NCI-H1694 treated with DMSO at 0.1 percent for 48 hours (cell line): ENCODE results near the gene ABHD4.
"Not testable (repeated sequence)": the region's sequence is repeated elsewhere in the genome, so short reads cannot be mapped to it uniquely, and the experiment has no call there.

Experiments used
- DNase-seq: peaks from one replicate; lab custom pipeline; 2025; lab: John Stamatoyannopoulos, UW

ABHD4 gene

DNA sequence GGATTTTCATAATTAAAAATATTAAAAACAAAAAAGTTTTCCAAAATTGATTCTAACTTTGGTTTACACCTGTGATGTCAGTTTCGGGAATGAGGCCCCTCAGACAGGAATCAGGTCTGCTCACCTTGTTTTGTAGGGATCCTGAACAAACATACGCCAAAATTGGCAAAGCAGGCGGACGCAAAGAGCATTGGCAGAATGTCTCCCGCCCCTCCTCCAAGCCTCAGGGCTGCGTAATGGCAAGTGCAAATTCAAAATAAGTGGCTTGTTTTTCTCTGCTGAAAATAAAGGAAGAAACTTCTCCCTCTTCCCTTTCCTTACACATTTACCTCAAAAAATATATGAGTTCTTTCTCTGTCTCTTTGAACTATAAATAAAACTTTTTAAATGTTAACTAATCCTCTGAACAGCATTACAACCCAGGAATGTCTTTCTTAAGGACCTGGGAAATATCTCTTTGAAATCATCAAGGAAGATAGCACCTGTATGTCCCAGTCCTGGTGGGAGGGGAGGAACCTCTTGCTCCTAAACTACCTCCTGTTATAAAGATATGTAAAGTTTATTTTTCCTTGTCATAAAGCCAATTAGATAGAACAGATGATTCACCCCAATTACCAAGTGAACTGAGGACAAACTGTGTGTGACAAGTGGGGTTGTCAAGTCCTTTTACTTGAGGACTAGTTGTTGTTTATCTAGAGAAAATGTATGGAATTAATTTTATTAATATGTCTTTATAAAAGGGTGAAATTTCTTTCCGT lies 29.6 kb downstream of the ABHD4 start:
- DNase-seq = no peak

GRCh38 chr14:22629361-22629760 lies 31.3 kb downstream of the ABHD4 start:
- DNase-seq = no peak

DNA sequence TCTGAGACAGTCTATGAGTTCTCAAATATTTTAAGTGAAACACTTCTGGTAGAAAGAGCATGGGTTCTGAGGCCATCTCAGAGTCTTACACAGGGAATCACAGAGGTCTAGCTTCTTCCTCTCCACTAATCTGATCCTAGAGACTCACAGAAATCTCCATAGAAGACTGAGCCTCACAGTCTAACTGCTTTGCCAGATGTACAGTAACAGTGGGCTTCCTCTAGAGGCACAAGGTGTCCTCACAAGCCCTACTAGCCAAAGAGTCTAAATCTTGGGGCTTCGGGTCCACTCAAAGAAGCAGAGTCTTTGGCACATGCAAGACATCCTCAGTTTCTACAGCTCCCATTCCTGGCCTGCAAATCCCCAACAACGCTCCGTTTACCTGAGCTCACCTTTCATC lies 32.0 kb downstream of the ABHD4 start:
- no peak for DNase-seq

GRCh38 chr14:22630486-22630885 lies 32.4 kb downstream of the ABHD4 start:
- no peak for DNase-seq

GRCh38 chr14:22634233-22634900 lies 36.3 kb downstream of the ABHD4 start:
- DNase-seq = no peak

DNA sequence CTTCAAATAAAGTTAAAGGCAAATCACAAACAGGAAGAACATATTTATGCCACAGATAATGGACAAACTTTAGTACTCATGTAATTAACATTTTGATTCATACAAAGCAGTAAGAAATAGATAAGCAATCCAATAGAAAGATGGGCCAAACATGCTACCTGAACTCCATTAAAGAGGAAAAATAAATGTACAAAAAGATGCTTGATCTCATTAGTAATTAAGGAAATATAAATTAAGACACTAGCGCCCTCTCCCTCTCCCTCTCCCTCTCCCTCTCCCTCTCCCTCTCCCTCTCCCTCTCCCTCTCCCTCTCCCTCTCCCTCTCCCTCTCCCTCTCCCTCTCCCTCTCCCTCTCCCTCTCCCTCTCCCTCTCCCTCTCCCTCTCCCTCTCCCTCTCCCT lies 37.9 kb downstream of the ABHD4 start:
- DNase-seq = not testable (repeated sequence)

- DNase-seq = no peak
Observed at GRCh38 chr14:22640192-22640591, 42.1 kb downstream of the ABHD4 start.

DNA sequence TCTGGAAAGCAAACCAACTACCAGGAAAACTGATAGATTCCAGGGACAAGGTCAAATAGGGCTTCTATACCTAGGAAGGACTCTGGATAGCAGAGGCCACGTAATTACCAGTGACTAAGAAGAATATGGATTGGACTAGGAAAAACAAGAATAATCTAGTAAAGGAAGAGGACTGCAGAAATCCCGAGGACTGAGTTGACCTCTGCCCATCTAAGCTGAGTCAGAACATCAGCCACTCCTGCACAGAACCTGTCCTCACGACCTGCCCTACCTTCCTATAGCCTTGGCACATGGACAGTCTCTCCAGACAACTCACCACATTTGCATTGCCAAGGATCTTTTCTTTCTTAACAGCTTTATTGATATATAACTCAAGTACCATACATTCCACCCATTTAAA lies 43.7 kb downstream of the ABHD4 start:
- no peak for DNase-seq

GRCh38 chr14:22644305-22644635 lies 46.2 kb downstream of the ABHD4 start, which contains the start of gene OR6J1:
Gene OR6J1, minus strand, starts transcription at chr14:22644352. Its CDS starts 9,541 bp downstream, at chr14:22634811.
- no peak for DNase-seq

DNA sequence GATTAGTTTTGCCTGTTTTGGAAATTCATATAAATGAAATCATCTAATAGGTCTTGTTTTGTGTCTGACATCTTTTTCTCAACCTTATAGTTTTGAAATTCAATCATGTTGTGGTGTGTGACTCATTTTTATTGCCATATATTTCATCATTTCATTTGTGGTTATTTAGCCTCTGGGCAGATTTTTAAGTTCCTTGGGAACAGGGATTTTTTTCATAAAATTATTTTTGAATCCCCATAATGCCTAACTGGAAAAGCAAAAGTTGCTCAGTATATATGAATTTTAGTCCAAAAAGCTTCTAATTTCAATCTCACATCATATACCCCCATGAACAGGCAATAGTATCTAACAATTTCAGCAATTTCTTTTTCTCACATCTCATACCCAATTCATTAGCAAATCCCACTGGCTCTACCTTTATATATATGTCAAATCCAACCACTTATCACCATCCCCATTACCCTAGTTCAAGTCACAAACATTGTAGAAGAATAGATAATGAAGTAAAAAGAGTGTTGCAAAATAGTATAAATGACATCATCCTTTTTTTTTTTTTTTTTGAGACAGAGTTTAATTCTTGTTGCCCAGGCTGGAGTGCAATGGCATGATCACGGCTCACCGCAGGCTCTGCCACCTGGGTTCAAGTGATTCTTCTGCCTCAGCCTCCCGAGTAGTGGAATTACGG lies 48.6 kb downstream of the ABHD4 start:
- no peak for DNase-seq

DNA sequence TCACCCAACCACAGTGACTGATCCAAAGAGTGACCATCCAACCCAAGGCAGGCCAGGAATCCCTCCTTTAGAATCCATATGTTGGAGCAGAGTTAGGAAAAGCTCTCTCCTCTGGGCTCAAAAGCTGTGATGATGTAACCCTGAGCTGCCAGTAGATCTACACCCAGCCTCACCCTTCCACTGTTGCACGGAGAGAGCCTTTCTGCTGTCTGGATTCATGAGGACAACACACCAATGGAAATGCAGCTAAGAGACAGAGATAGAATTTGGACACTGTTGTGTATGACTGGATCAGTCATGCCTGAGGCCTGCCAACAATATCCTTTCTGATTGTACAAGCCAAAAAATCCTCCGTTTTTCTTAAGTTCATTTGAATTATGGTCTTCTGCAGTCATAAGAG lies 50.4 kb downstream of the ABHD4 start:
- no peak for DNase-seq

- no peak for DNase-seq
Observed at GRCh38 chr14:22650046-22650739, 52.1 kb downstream of the ABHD4 start.

GRCh38 chr14:22650960-22651521 lies 52.9 kb downstream of the ABHD4 start:
- no peak for DNase-seq

- no peak for DNase-seq
Observed at GRCh38 chr14:22651586-22651985, 53.5 kb downstream of the ABHD4 start.

GRCh38 chr14:22653012-22653621 lies 55.0 kb downstream of the ABHD4 start:
- peak; percentile 74 for DNase-seq

GRCh38 chr14:22656226-22656625 lies 58.1 kb downstream of the ABHD4 start:
- no peak for DNase-seq

DNA sequence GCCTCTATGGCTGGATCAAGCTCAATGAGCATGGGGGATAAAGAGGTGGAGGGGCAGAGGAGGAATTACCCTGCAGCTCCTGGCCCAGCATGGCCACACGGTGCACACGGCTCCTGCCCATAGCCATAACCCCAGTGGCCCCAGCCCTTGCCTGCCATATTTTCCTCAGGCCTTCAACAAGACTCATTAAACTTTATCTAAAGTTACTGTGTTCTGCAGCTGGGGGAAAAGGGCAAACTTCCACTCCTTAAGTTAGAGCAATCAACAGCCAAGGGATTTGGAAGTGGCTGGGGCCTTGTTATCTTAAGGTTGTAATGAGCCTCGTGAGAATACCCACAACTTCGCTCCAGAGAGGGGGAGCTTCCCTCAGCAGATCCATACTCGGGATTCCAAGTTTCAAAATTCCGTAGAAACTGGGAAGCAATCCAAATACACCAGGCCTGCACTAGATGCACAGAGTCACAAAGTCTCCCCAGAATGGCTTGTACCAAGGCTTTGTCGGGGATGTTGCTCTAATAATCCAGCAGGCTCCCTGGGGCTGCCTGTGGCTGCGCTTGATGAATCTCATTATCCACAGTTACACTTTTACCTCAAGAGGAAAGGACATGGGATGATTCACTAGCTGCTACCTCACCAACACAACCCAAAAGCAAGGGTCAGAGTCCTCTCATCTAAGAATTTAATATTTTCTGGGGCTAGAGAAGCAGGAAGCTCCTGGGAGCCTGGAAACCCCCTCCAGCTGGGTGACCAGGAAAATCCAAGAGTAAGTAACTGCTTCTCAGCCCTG lies 59.0 kb downstream of the ABHD4 start:
- DNase-seq = no peak

DNA sequence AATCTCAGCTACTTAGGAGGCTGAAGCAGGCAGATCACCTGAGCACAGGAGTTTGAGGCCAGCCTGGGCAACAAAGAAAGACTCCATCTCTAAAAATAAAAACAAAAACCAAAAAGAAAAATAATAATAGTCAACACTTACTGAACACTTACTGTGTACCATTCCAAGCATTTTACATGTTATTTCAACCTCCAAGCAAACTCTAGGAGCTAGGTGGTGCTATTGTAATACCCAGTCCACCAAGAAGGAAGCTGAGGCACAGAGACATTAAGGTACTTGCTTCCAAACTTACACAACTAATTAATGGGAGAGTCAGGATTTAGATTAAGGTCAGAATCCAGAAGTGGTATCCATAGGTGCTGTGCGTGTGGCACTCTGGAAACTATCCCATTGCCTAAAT lies 59.8 kb downstream of the ABHD4 start:
- no peak for DNase-seq

- DNase-seq = no peak
Observed at GRCh38 chr14:22658946-22659345, 60.8 kb downstream of the ABHD4 start.

DNA sequence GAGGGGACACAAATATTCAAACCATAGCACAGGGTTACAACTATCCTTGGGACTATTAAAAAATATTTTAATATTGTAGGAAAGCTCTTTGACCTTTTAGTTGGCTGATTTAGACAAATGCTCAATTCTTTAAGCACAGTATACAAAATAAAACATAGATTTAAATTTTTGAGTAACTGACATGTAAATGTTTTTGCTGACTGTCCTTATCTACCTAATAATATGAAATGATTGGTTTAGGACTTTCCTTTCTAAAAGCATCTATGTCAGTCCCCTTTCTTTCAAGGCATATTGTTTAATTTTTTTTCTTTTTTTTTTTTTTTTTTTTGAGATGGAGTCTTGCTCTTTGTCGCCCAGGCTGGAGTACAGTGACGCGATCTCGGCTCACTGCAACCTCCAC lies 62.6 kb downstream of the ABHD4 start:
- DNase-seq = no peak
